NOMO-1 (cell line): ENCODE measurements around the gene DMRTC2.

Source experiments
- DNase-seq, 2 experiments: peaks; one replicate each; lab custom pipeline; 2025; ENCODE audit not compliant: unreplicated experiment in 2 of 2; lab: John Stamatoyannopoulos, UW

DMRTC2 gene

GRCh38 chr19:41845051-41845590 is 279 bp downstream of the DMRTC2 start:
- DNase-seq = no peak

- no peak for DNase-seq
Measured at GRCh38 chr19:41847351-41848105, 2.7 kb downstream of the DMRTC2 start.

- no peak for DNase-seq
Measured at GRCh38 chr19:41848666-41849065, 3.8 kb downstream of the DMRTC2 start.

GRCh38 chr19:41849067-41849466 is 4.2 kb downstream of the DMRTC2 start:
- DNase-seq = no peak

GRCh38 chr19:41850381-41850780 is 5.5 kb downstream of the DMRTC2 start:
- DNase-seq = no peak

GRCh38 chr19:41851456-41851855 is 6.6 kb downstream of the DMRTC2 start:
- DNase-seq = no peak

- DNase-seq = no peak
Measured at GRCh38 chr19:41853344-41853743, 8.5 kb downstream of the DMRTC2 start.

- no peak for DNase-seq
Measured at GRCh38 chr19:41853768-41854167, 8.9 kb downstream of the DMRTC2 start.

- no peak for DNase-seq
Measured at GRCh38 chr19:41859213-41859617, 14.4 kb downstream of the DMRTC2 start.

- DNase-seq = peak; percentile 96
Measured at GRCh38 chr19:41859618-41860418, 15.0 kb downstream of the DMRTC2 start, which contains the start of gene RPS19. TSS of gene RPS19 (plus strand) at chr19:41860255. CDS start at chr19:41860775, 520 bp downstream.

- DNase-seq = peak in 1 of 2 experiments; percentile 24
Measured at GRCh38 chr19:41860419-41861115, 15.7 kb downstream of the DMRTC2 start.

GRCh38 chr19:41861116-41861768 is 16.4 kb downstream of the DMRTC2 start:
- DNase-seq = peak; percentile 10 to 29

GRCh38 chr19:41861846-41862245 is 17.0 kb downstream of the DMRTC2 start:
- no peak for DNase-seq

- no peak for DNase-seq
Measured at GRCh38 chr19:41862445-41862986, 17.7 kb downstream of the DMRTC2 start.

- peak in 1 of 2 experiments; percentile 33 for DNase-seq
Measured at GRCh38 chr19:41863209-41863931, 18.5 kb downstream of the DMRTC2 start.

- DNase-seq = no peak
Measured at GRCh38 chr19:41864374-41864773, 19.5 kb downstream of the DMRTC2 start.

- DNase-seq = no peak
Measured at GRCh38 chr19:41866284-41866683, 21.4 kb downstream of the DMRTC2 start.

GRCh38 chr19:41868120-41868988 is 23.5 kb downstream of the DMRTC2 start:
- no peak for DNase-seq

GRCh38 chr19:41868989-41869300 is 24.1 kb downstream of the DMRTC2 start:
- no peak for DNase-seq
